Measurements from ENCODE around the gene TMEM212. TPM values are rescaled to one million over a fixed set of nuclear protein-coding genes. Genes with fewer than 3 reads are reported as not detected.

The TMEM212 gene
- total and polyA plus RNA-seq, 2 experiments from 2014 or later: not detected

- in situ Hi-C loops (cut with MboI): no loop called here
- H4K20me1 ChIP-seq (ENCODE audit: insufficient read depth): no peaks in the 10 kb centered on the region
Observed at GRCh38 chr3:171896316-171896715, 53.2 kb downstream of the TMEM212 start.

DNA sequence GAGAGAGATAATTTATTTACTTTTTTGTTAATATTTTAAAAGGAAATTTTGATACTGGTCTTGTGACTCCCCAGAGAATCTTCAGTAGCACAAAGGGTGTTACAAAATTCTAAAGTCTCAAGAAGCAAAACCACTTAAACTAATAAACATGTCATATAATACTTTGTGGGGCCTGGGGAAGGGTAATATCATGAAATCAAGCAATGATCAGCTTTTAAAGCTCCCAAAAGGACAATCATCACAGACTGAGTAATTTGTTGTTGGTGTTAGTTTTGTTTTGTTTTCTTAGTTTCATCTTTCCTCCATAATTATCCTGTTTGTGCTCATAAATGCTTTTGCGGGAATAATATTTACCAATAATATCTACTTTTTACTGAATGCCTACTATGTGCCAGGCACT lies 55.0 kb downstream of the TMEM212 start:
- no peaks in the 10 kb centered on the region for H3F3A ChIP-seq (ENCODE audit: insufficient read depth)
- H3K27ac ChIP-seq: no peak overlapping the region
- TF ChIP-seq EZH2 (IDR thresholded peaks at IDR 0.05; ENCODE audit: insufficient read depth, poor library complexity, severe bottlenecking): no peak
- TF ChIP-seq EZH2phosphoT487 (IDR thresholded peaks at IDR 0.05; ENCODE audit: insufficient read depth, low read depth): no peak
- no peaks in the 10 kb centered on the region for H3K9me2 ChIP-seq (ENCODE audit: insufficient read depth)
- in situ Hi-C loops (cut with MboI): no loop called here
- H3K27me3 ChIP-seq (replicated peaks; ENCODE audit: insufficient read depth): no peaks in the 10 kb centered on the region
- no peak for DNase-seq
- no peak overlapping the region for H3K4me3 ChIP-seq
- no peaks in the 10 kb centered on the region for H4K20me1 ChIP-seq (ENCODE audit: insufficient read depth)
- WGBS, 2 experiments (ENCODE audit: low coverage in 1 of 2, low lambda C conversion rate in 2 of 2, missing lambda C conversion rate in 2 of 2): 66 to 80% methylated on average over 1 of the region's 1 CpG
- no peaks in the 10 kb centered on the region for H3K79me2 ChIP-seq (ENCODE audit: insufficient read depth)
- H3K9me3 ChIP-seq (ENCODE audit: low read depth): no peaks in the 10 kb centered on the region
- no peaks in the 10 kb centered on the region for H3K36me3 ChIP-seq (ENCODE audit: low read depth)
- H3K9ac ChIP-seq: no peak overlapping the region
- H3K4me2 ChIP-seq (ENCODE audit: unreplicated experiment): no peak overlapping the region
- H2AFZ ChIP-seq: no peak overlapping the region
- no peaks in the 10 kb centered on the region for H3K4me1 ChIP-seq (ENCODE audit: insufficient read depth)

More at GRCh38 chr3:171896316-171896715, 53.2 kb downstream of the TMEM212 start:
- TF ChIP-seq EZH2phosphoT487 (IDR thresholded peaks at IDR 0.05; ENCODE audit: insufficient read depth, low read depth) (no peak), EZH2 (IDR thresholded peaks at IDR 0.05; ENCODE audit: insufficient read depth, poor library complexity, severe bottlenecking) (no peak)
- Histone ChIP-seq H3F3A (ENCODE audit: insufficient read depth) (no peaks in the 10 kb centered on the region), H3K4me1 (ENCODE audit: insufficient read depth) (no peaks in the 10 kb centered on the region), H3K9me2 (ENCODE audit: insufficient read depth) (no peaks in the 10 kb centered on the region), H3K9me3 (ENCODE audit: low read depth) (no peaks in the 10 kb centered on the region), H3K27ac (no peak overlapping the region), H2AFZ (no peak overlapping the region), H3K27me3 (replicated peaks; ENCODE audit: insufficient read depth) (no peaks in the 10 kb centered on the region), H3K79me2 (ENCODE audit: insufficient read depth) (no peaks in the 10 kb centered on the region), H3K9ac (no peak overlapping the region), H3K4me3 (no peak overlapping the region), H3K4me2 (ENCODE audit: unreplicated experiment) (no peak overlapping the region), H3K36me3 (ENCODE audit: low read depth) (no peaks in the 10 kb centered on the region)
- no peak for DNase-seq
- WGBS, 2 experiments (ENCODE audit: low coverage in 1 of 2, low lambda C conversion rate in 2 of 2, missing lambda C conversion rate in 2 of 2): 86 to 87% methylated on average over 3 of the region's 3 CpGs

DNA sequence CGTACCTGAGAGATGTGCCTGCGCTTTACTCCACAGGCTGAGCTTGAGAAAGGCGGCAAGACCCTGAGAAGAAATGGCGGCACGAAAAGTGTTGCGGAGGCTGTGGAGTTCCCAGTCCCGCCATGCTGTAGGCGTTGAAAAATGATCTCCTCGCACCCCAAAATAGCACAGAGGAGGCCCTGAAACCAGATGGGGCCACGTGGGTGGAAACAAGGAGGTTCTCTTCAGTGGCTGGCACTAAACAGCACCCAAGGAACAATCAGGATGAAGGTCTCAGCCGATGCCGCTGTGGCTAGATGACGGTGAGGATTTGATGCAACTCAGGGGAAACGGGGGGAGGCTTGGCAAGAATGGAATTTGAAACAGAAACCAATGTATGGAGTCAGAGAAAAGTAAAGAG lies 57.3 kb downstream of the TMEM212 start:
- Histone ChIP-seq H3F3A (ENCODE audit: insufficient read depth) (peaks cover 4% of the 10 kb centered on the region; the same call in 1 of the 2 replicates), H3K36me3 (ENCODE audit: low read depth) (no peaks in the 10 kb centered on the region), H3K9ac (no peak overlapping the region), H3K27ac (no peak overlapping the region), H3K4me1 (ENCODE audit: insufficient read depth) (no peaks in the 10 kb centered on the region), H3K27me3 (replicated peaks; ENCODE audit: insufficient read depth) (no peaks in the 10 kb centered on the region), H3K4me3 (no peak overlapping the region), H3K9me3 (ENCODE audit: low read depth) (no peaks in the 10 kb centered on the region), H4K20me1 (ENCODE audit: insufficient read depth) (no peaks in the 10 kb centered on the region), H3K9me2 (ENCODE audit: insufficient read depth) (no peaks in the 10 kb centered on the region), H3K79me2 (ENCODE audit: insufficient read depth) (no peaks in the 10 kb centered on the region), H3K4me2 (ENCODE audit: unreplicated experiment) (no peak overlapping the region), H2AFZ (no peak overlapping the region)
- 88 to 93% methylated on average over 14 of the region's 14 CpGs for WGBS, 2 experiments (ENCODE audit: low coverage in 1 of 2, low lambda C conversion rate in 2 of 2, missing lambda C conversion rate in 2 of 2)
- TF ChIP-seq EZH2phosphoT487 (IDR thresholded peaks at IDR 0.05; ENCODE audit: insufficient read depth, low read depth): no peak
- TF ChIP-seq EZH2 (IDR thresholded peaks at IDR 0.05; ENCODE audit: insufficient read depth, poor library complexity, severe bottlenecking): no peak
- in situ Hi-C loops (cut with MboI): no loop called here
- no peak for DNase-seq

GRCh38 chr3:171901615-171902312 lies 58.6 kb downstream of the TMEM212 start:
- H3K4me1 ChIP-seq (ENCODE audit: insufficient read depth): no peaks in the 10 kb centered on the region
- H3K9ac ChIP-seq: no peak overlapping the region
- H3K36me3 ChIP-seq (ENCODE audit: low read depth): no peaks in the 10 kb centered on the region
- H2AFZ ChIP-seq: no peak overlapping the region
- TF ChIP-seq EZH2phosphoT487 (IDR thresholded peaks at IDR 0.05; ENCODE audit: insufficient read depth, low read depth): no peak
- TF ChIP-seq EZH2 (IDR thresholded peaks at IDR 0.05; ENCODE audit: insufficient read depth, poor library complexity, severe bottlenecking): no peak
- no peaks in the 10 kb centered on the region for H3K9me3 ChIP-seq (ENCODE audit: low read depth)
- H3K27me3 ChIP-seq (replicated peaks; ENCODE audit: insufficient read depth): no peaks in the 10 kb centered on the region
- no peak overlapping the region for H3K4me3 ChIP-seq
- H3K27ac ChIP-seq: no peak overlapping the region
- in situ Hi-C loops (cut with MboI): no loop called here
- WGBS, 2 experiments (ENCODE audit: low coverage in 1 of 2, low lambda C conversion rate in 2 of 2, missing lambda C conversion rate in 2 of 2): 90 to 92% methylated on average over 7 of the region's 7 CpGs
- H3F3A ChIP-seq (ENCODE audit: insufficient read depth): peaks cover 4% of the 10 kb centered on the region; the same call in 1 of the 2 replicates
- no peaks in the 10 kb centered on the region for H3K79me2 ChIP-seq (ENCODE audit: insufficient read depth)
- no peak overlapping the region for H3K4me2 ChIP-seq (ENCODE audit: unreplicated experiment)
- DNase-seq: no peak
- no peaks in the 10 kb centered on the region for H3K9me2 ChIP-seq (ENCODE audit: insufficient read depth)
- H4K20me1 ChIP-seq (ENCODE audit: insufficient read depth): no peaks in the 10 kb centered on the region

All from GM23248 (cell line).